B cell (primary cell): ENCODE measurements around the gene BRAP. TPM values are rescaled to one million over a fixed set of nuclear protein-coding genes. Genes with fewer than 3 reads are reported as not detected.

Experiments
- ATAC-seq: fragments of 200-7000 bp; cut with Tn5 transposase; one replicate; pipeline ENCODE4 v1.10.0; 2021; ENCODE audit warnings: low read depth, mild to moderate bottlenecking, moderate number of reproducible peaks, moderate library complexity
- CTCF ChIA-PET: fragments of 350-600 bp; sonication (Branson Sonifier 250); formaldehyde crosslinking; loops from one replicate; lab custom pipeline; 2021; ENCODE audit warnings: antibody characterized with exemption, inconsistent platforms; lab: Charles Lee
- POLR2A ChIA-PET: fragments of 350-600 bp; sonication (Branson Sonifier 250); formaldehyde crosslinking; loops from one replicate; lab custom pipeline; 2021; ENCODE audit warnings: antibody characterized with exemption; lab: Charles Lee
- DNase-seq: peaks from one replicate; pipeline ENCODE4 v3.0.0; 2013
- H2AFZ ChIP-seq: 2 replicates; pipeline ENCODE4 v1.6.1; 2012; ENCODE audit warnings: mild to moderate bottlenecking, low read depth, low read length; ENCODE audit not compliant: insufficient read depth, poor library complexity, severe bottlenecking
- H3K27ac ChIP-seq, 2 donors: 1 replicate in 1 of 2; 2 replicates in 1 of 2; pipeline ENCODE4 v1.5.1; 2012 to 2013; ENCODE audit warnings: low read length in 2 of 2, mild to moderate bottlenecking in 2 of 2, moderate library complexity in 1 of 2
- H3K27me3 ChIP-seq, 4 experiments: fragments of 200-600 bp in 1 of 4; sonication (generic) in 1 of 4; replicated peaks in 1 of 4; 1 replicate in 2 of 4; 2 replicates in 2 of 4; pipeline versions ENCODE4 v1.6.1 to v1.7.0; 2013 to 2016; ENCODE audit warnings: low read length in 3 of 4, mild to moderate bottlenecking in 2 of 4, mixed read lengths in 1 of 4, moderate library complexity in 1 of 4; ENCODE audit not compliant: insufficient read depth in 4 of 4, control insufficient read depth in 3 of 4; ENCODE audit errors: control extremely low read depth in 1 of 4
- H3K36me3 ChIP-seq, 2 experiments: replicated peaks in 1 of 2; 1 replicate in 1 of 2; 2 replicates in 1 of 2; pipeline versions ENCODE4 v1.6.1 to v1.7.1; 2013; ENCODE audit warnings: low read length in 1 of 2; ENCODE audit not compliant: insufficient read depth in 2 of 2, control insufficient read depth in 1 of 2; ENCODE audit errors: control extremely low read depth in 1 of 2, extremely low read depth in 1 of 2
- H3K4me1 ChIP-seq, 2 donors: fragments of 200-600 bp in 1 of 2; sonication (generic) in 1 of 2; 1 replicate in 1 of 2; 2 replicates in 1 of 2; pipeline versions ENCODE4 v1.5.1 to v1.6.1; 2013 to 2017; ENCODE audit warnings: low read length in 2 of 2; ENCODE audit not compliant: control insufficient read depth in 2 of 2, insufficient read depth in 2 of 2
- H3K4me2 ChIP-seq: replicated peaks from 2 replicates; pipeline ENCODE3; 2012; ENCODE audit warnings: mild to moderate bottlenecking, low read depth, low read length; ENCODE audit not compliant: poor library complexity, severe bottlenecking
- H3K4me3 ChIP-seq, 5 experiments: fragments of 200-600 bp in 1 of 5; sonication (generic) in 1 of 5; 1 replicate in 3 of 5; 2 replicates in 2 of 5; pipeline versions ENCODE4 v1.5.1 to v1.7.0; 2011 to 2016; ENCODE audit warnings: low read length in 4 of 5, mild to moderate bottlenecking in 4 of 5, low read depth in 2 of 5, control low read depth in 1 of 5, moderate library complexity in 1 of 5; ENCODE audit not compliant: insufficient read depth in 1 of 5; ENCODE audit errors: control extremely low read depth in 1 of 5, extremely low read depth in 1 of 5
- H3K79me2 ChIP-seq: fragments of 200-600 bp; sonication (generic); one replicate; pipeline ENCODE4 v1.6.0; 2016; ENCODE audit warnings: low read length; ENCODE audit not compliant: control insufficient read depth, insufficient read depth
- H3K9ac ChIP-seq: fragments of 200-600 bp; sonication (generic); 2 replicates; pipeline ENCODE4 v1.6.1; 2017; ENCODE audit warnings: mild to moderate bottlenecking, low read length, moderate library complexity
- H3K9me3 ChIP-seq, 3 donors: one replicate each; pipeline versions ENCODE4 v1.6.1 to v1.7.1; 2013; ENCODE audit warnings: low read length in 2 of 3; ENCODE audit not compliant: control insufficient read depth in 2 of 3, insufficient read depth in 1 of 3; ENCODE audit errors: control extremely low read depth in 1 of 3
- H4K20me1 ChIP-seq: 2 replicates; pipeline ENCODE4 v1.6.0; 2012; ENCODE audit warnings: mild to moderate bottlenecking, low read length; ENCODE audit not compliant: insufficient read depth, control insufficient read depth, poor library complexity, severe bottlenecking
- H3K27ac Mint-ChIP-seq: one replicate; pipeline ENCODE4 v1.8.0; 2021; ENCODE audit warnings: mixed read lengths
- H3K27me3 Mint-ChIP-seq: one replicate; pipeline ENCODE4 v1.8.0; 2021; ENCODE audit warnings: mixed read lengths
- H3K4me1 Mint-ChIP-seq: one replicate; pipeline ENCODE4 v1.8.0; 2021; ENCODE audit warnings: mixed read lengths
- H3K4me3 Mint-ChIP-seq: one replicate; pipeline ENCODE4 v1.8.0; 2021; ENCODE audit warnings: mixed read lengths
- H3K9me3 Mint-ChIP-seq: one replicate; pipeline ENCODE4 v1.8.0; 2022; ENCODE audit warnings: mixed read lengths; ENCODE audit not compliant: insufficient read depth
- CTCF ChIP-seq: fragments of 200-600 bp; IDR thresholded peaks from one replicate; pipeline ENCODE4 v1.8.0; 2022; ENCODE audit warnings: antibody characterized with exemption, mild to moderate bottlenecking
- EZH2 ChIP-seq: IDR thresholded peaks from 2 replicates; pipeline ENCODE4 v1.6.1; 2012; ENCODE audit warnings: borderline replicate concordance, low read depth, mild to moderate bottlenecking, moderate library complexity, low read length; ENCODE audit not compliant: insufficient read depth, poor library complexity, severe bottlenecking
- WGBS: methylation state at CpG from one replicate; pipeline ENCODE4 v1.1.5; 2013; ENCODE audit warnings: missing lambda C conversion rate; ENCODE audit not compliant: insufficient coverage; 5-methylcytosine and 5-hydroxymethylcytosine counted together
- intact Hi-C: fragments of 100-400 bp; cut with micrococcal nuclease; formaldehyde crosslinking; loops from one replicate; pipeline ENCODE4 v1.10.0; 2022
- polyA plus RNA-seq: library from polyadenylated mRNA; depleted of rRNA; stranded (reverse); fragments of >200 nt; gene quantifications from 2 replicates; pipeline ENCODE4 v1.2.3, GENCODE V29; 2012
- total RNA-seq, 2 donors: library from RNA; stranded (reverse); fragments of 120-200 nt in 1 of 2; gene quantifications; 1 replicate in 1 of 2; 2 replicates in 1 of 2; pipeline versions ENCODE4 v1.2.3 to v1.2.4, GENCODE V29; 2013 to 2022

BRAP gene
- total and polyA plus RNA-seq, 2 donors (not counting 1 experiment from before 2014, with no cell fraction given): 10.4 to 25.7 TPM

GRCh38 chr12:111672822-111673381, 12.9 kb downstream of the BRAP start:
- POLR2A ChIA-PET: no interaction called here
- Mint-ChIP-seq H3K4me1 (no peaks in the 10 kb centered on the region), H3K4me3 (no peak overlapping the region), H3K27me3 (no peaks in the 10 kb centered on the region), H3K27ac (no peak overlapping the region), H3K9me3 (no peaks in the 10 kb centered on the region)
- no peaks in the 10 kb centered on the region for H3K4me1 ChIP-seq
- H3K9me3 ChIP-seq: no peaks in the 10 kb centered on the region
- H4K20me1 ChIP-seq: no peaks in the 10 kb centered on the region
- no peak overlapping the region for H3K9ac ChIP-seq
- H3K4me3 ChIP-seq: no peak overlapping the region
- no peaks in the 10 kb centered on the region for H3K27me3 ChIP-seq
- no peak for ATAC-seq
- no peak overlapping the region for H3K4me2 ChIP-seq
- no peak overlapping the region for H2AFZ ChIP-seq
- H3K79me2 ChIP-seq: peaks cover 4% of the 10 kb centered on the region
- H3K36me3 ChIP-seq: peaks cover 0 to 78% of the 10 kb centered on the region in 2 experiments
- WGBS: 95% methylated on average over 8 of the region's 10 CpGs
- H3K27ac ChIP-seq: no peak overlapping the region
- CTCF ChIA-PET: interaction anchor here (1.0 to 2.1 kb wide), 5 partner anchors 143 to 277 kb away, joined by 3 to 7 read pairs (median 4); no protein-coding TSS in a partner anchor
- TF ChIP-seq EZH2: no peak
- no peak for TF ChIP-seq CTCF
- DNase-seq: no peak
- intact Hi-C loops: no loop called here

GRCh38 chr12:111664961-111665865, 20.5 kb downstream of the BRAP start:
- Histone ChIP-seq H2AFZ (no peak overlapping the region), H3K9ac (no peak overlapping the region), H3K27me3 (no peaks in the 10 kb centered on the region), H3K4me2 (no peak overlapping the region), H3K79me2 (peaks cover 8% of the 10 kb centered on the region), H3K27ac (no peak overlapping the region), H3K4me1 (no peaks in the 10 kb centered on the region), H3K4me3 (no peak overlapping the region), H3K9me3 (no peaks in the 10 kb centered on the region), H4K20me1 (no peaks in the 10 kb centered on the region), H3K36me3 (peaks cover 1 to 62% of the 10 kb centered on the region in 2 experiments)
- WGBS: 97% methylated on average over 11 of the region's 11 CpGs
- CTCF ChIA-PET: interaction anchor here (0.5 kb wide), 1 partner anchor 292 kb away, joined by 3 read pairs; no protein-coding TSS in a partner anchor
- H3K9me3 Mint-ChIP-seq: no peaks in the 10 kb centered on the region
- TF ChIP-seq EZH2 (no peak), CTCF (no peak)
- H3K27me3 Mint-ChIP-seq: no peaks in the 10 kb centered on the region
- POLR2A ChIA-PET: no interaction called here
- intact Hi-C loops: no loop called here
- no peaks in the 10 kb centered on the region for H3K4me1 Mint-ChIP-seq
- no peak for DNase-seq
- H3K27ac Mint-ChIP-seq: no peak overlapping the region
- no peak for ATAC-seq
- no peak overlapping the region for H3K4me3 Mint-ChIP-seq
